GM23338 (cell line): ENCODE results near the gene EVI5L.

Experiments used
- EZH2phosphoT487 ChIP-seq: fragments of 200-600 bp; sonication (generic); IDR thresholded peaks from one replicate; pipeline ENCODE4 v1.8.1; 2018; ENCODE audit warnings: antibody characterized with exemption; ENCODE audit not compliant: unreplicated experiment
- REST ChIP-seq: IDR thresholded peaks from one replicate; pipeline ENCODE4 v1.6.1; 2018; ENCODE audit warnings: antibody characterized with exemption; ENCODE audit not compliant: unreplicated experiment

GRCh38 chr19:7847664-7848063 lies 17.6 kb downstream of the EVI5L start:
- TF ChIP-seq REST (no peak), EZH2phosphoT487 (no peak)
